Measurements from ENCODE around the gene CHCHD6.

GRCh38 chr3:126811530-126811929, 107.5 kb downstream of the CHCHD6 start:
- TF ChIP-seq TEAD4 (CRISPR knock-in tag; IDR thresholded peaks at IDR 0.05) (no peak), SMAD3 (CRISPR knock-in tag; IDR thresholded peaks at IDR 0.05; ENCODE audit: borderline replicate concordance) (no peak), CTCF (IDR thresholded peaks at IDR 0.05) (no peak), ZNF671 (CRISPR knock-in tag; IDR thresholded peaks at IDR 0.05) (no peak)

All from WTC11 (cell line).